ENCODE data around the gene NCOR1. TPM values are rescaled to one million over a fixed set of nuclear protein-coding genes. Genes with fewer than 3 reads are reported as not detected.

NCOR1 gene
- total and polyA plus RNA-seq, 2 of the 8 experiments (the other 6 are each of a cell fraction or from before 2014, with no cell fraction given), result 65.4 to 142 TPM

- WGBS, 2 experiments (ENCODE audit: extremely low coverage in 1 of 2, insufficient coverage in 1 of 2, insufficient read length in 1 of 2, insufficient replicate concordance in 2 of 2, low coverage in 1 of 2, low lambda C conversion rate in 2 of 2, missing lambda C conversion rate in 1 of 2), result 89% methylated on average over 1 of the region's 1 CpG; no CpG with 5 or more reads in 1 of the 2 experiments
- Histone ChIP-seq H3K4me3 (ENCODE audit: extremely low read depth in 1 of 4, insufficient read depth in 2 of 4, low read depth in 3 of 4, low read length in 4 of 4) (no peak overlapping the region), H3K79me2 (ENCODE audit: control insufficient read depth in 1 of 2, insufficient read depth in 2 of 2, low read length in 2 of 2) (no peaks in the 10 kb centered on the region), H3K4ac (replicated peaks; ENCODE audit: insufficient read length, low read depth, low read length) (no peak overlapping the region), H3K23me2 (ENCODE audit: low read depth, low read length) (no peaks in the 10 kb centered on the region), H2BK120ac (replicated peaks; ENCODE audit: low read depth, low read length) (no peak overlapping the region), H3K4me2 (ENCODE audit: insufficient read depth in 1 of 2, low read depth in 2 of 2, low read length in 2 of 2) (no peak overlapping the region), H3K27me3 (replicated peaks in 1 of 4; ENCODE audit: control insufficient read depth in 3 of 4, extremely low read depth in 1 of 4, insufficient read depth in 3 of 4, low read length in 3 of 4) (no peaks in the 10 kb centered on the region), H3K23ac (ENCODE audit: insufficient read length) (no peak overlapping the region), H2AFZ (ENCODE audit: low read length) (no peak overlapping the region), H3K36me3 (ENCODE audit: control insufficient read depth in 2 of 4, insufficient read depth in 4 of 4, low read length in 3 of 4) (peaks cover 0 to 2% (median 0%) of the 10 kb centered on the region in 4 experiments; a peak in 2 of 8 replicates), H2BK5ac (ENCODE audit: low read depth, low read length) (no peak overlapping the region), H3K4me1 (replicated peaks in 1 of 4; ENCODE audit: control insufficient read depth in 3 of 4, insufficient read depth in 4 of 4, low read length in 3 of 4) (peaks cover 2 to 8% (median 5%) of the 10 kb centered on the region in 4 experiments; a peak in 4 of 7 replicates), H2BK20ac (ENCODE audit: low read length) (no peak overlapping the region), H3K79me1 (ENCODE audit: low read depth, low read length) (no peaks in the 10 kb centered on the region), H4K8ac (ENCODE audit: extremely low read depth, insufficient read depth, low read length) (no peak overlapping the region), H4K91ac (replicated peaks; ENCODE audit: insufficient read length, low read length) (no peak overlapping the region), H3K9me3 (ENCODE audit: insufficient read depth in 2 of 2, low read depth in 1 of 2, low read length in 1 of 2) (no peaks in the 10 kb centered on the region), H3K18ac (ENCODE audit: extremely low read depth, low read length) (no peak overlapping the region), H4K5ac (ENCODE audit: insufficient read length, low read depth, low read length) (no peak overlapping the region), H2BK15ac (ENCODE audit: low read length) (no peak overlapping the region), H3K27ac (ENCODE audit: low read depth, low read length) (no peak overlapping the region), H2AK5ac (ENCODE audit: low read depth, low read length) (no peak overlapping the region), H4K20me1 (replicated peaks in 1 of 2; ENCODE audit: control insufficient read depth in 1 of 2, insufficient read depth in 2 of 2, low read length in 2 of 2) (peaks cover 0 to 1% of the 10 kb centered on the region in 2 experiments), H3K9ac (replicated peaks in 1 of 4; ENCODE audit: extremely low read depth in 1 of 4, low read depth in 3 of 4, low read length in 3 of 4) (no peak overlapping the region), H3K14ac (ENCODE audit: insufficient read length) (no peak overlapping the region), H3K56ac (replicated peaks; ENCODE audit: insufficient read length, low read depth, low read length) (no peak overlapping the region), H2BK12ac (ENCODE audit: low read depth, low read length) (no peak overlapping the region)
- ChIA-PET CTCF (ENCODE audit: partially characterized antibody) (no interaction called here), POLR2A (ENCODE audit: partially characterized antibody) (interaction anchor here (0.6 kb wide), 1 partner anchor 165 kb away, joined by 5 read pairs; no protein-coding TSS in a partner anchor)
- DNase-seq (ENCODE audit: low read depth in 1 of 2, low spot score in 2 of 2) (no peak), FAIRE-seq (no peak)
- TF ChIP-seq HDAC2 (IDR thresholded peaks at IDR 0.05; ENCODE audit: borderline replicate concordance in 1 of 2, low read depth in 2 of 2, low read length in 2 of 2) (no peak), CHD2 (IDR thresholded peaks at IDR 0.05; ENCODE audit: low read length) (no peak), PHF8 (conservative IDR thresholded peaks at IDR 0.05; ENCODE audit: low read depth, low read length) (no peak)
These were observed 43.6 kb upstream of the NCOR1 start for GRCh38 chr17:16258901-16259300.
